KMS-11 (cell line): ENCODE measurements around the gene MCM8.
A peak's percentile ranks its signal among the peaks of the same experiment; 100 is the strongest.

Source experiments
- H2AFZ ChIP-seq: fragments of 200-600 bp; sonication (generic); 2 replicates; pipeline ENCODE4 v1.6.1; 2016; ENCODE audit warnings: antibody characterized with exemption, mixed run types, low read depth
- H3K27ac ChIP-seq: fragments of 200-600 bp; sonication (generic); 2 replicates; pipeline ENCODE4 v1.6.1; 2016; ENCODE audit warnings: mild to moderate bottlenecking, mixed run types
- H3K27me3 ChIP-seq: fragments of 200-600 bp; sonication (generic); 2 replicates; pipeline ENCODE4 v1.6.1; 2017; ENCODE audit warnings: mild to moderate bottlenecking, low read depth, mixed run types, moderate library complexity; ENCODE audit not compliant: insufficient read depth
- H3K36me3 ChIP-seq: fragments of 200-600 bp; sonication (generic); 2 replicates; pipeline ENCODE4 v1.6.1; 2017; ENCODE audit warnings: mild to moderate bottlenecking, mixed run types; ENCODE audit not compliant: insufficient read depth
- H3K4me1 ChIP-seq: fragments of 200-600 bp; sonication (generic); 2 replicates; pipeline ENCODE4 v1.6.1; 2016; ENCODE audit warnings: mild to moderate bottlenecking, low read depth, mixed run types; ENCODE audit not compliant: poor library complexity, severe bottlenecking
- H3K4me2 ChIP-seq: fragments of 200-600 bp; sonication (generic); 2 replicates; pipeline ENCODE4 v1.7.0; 2016; ENCODE audit warnings: mild to moderate bottlenecking, mixed run types
- H3K4me3 ChIP-seq: fragments of 200-600 bp; sonication (generic); IDR thresholded peaks from 2 replicates; pipeline ENCODE4 v1.6.1; 2017; ENCODE audit warnings: low read depth, low read length, mixed read lengths; ENCODE audit not compliant: insufficient read depth
- H3K79me2 ChIP-seq: fragments of 200-600 bp; sonication (generic); 2 replicates; pipeline ENCODE4 v1.6.1; 2016; ENCODE audit warnings: low read depth, mixed run types; ENCODE audit not compliant: insufficient read depth
- H3K9ac ChIP-seq: fragments of 200-600 bp; sonication (generic); 2 replicates; pipeline ENCODE4 v1.6.1; 2016; ENCODE audit warnings: mild to moderate bottlenecking, mixed run types
- H4K20me1 ChIP-seq: fragments of 200-600 bp; sonication (generic); 2 replicates; pipeline ENCODE4 v1.6.1; 2016; ENCODE audit warnings: mild to moderate bottlenecking, mixed run types; ENCODE audit not compliant: insufficient read depth
- CTCF ChIP-seq: fragments of 200-600 bp; sonication (generic); conservative IDR thresholded peaks from 2 replicates; pipeline ENCODE4 v1.6.1; 2017; ENCODE audit warnings: low read depth, mild to moderate bottlenecking, antibody characterized with exemption, low read length, moderate library complexity, mixed read lengths

Gene MCM8

GRCh38 chr20:5989539-5989938, 39.1 kb downstream of the MCM8 start:
- Histone ChIP-seq H3K4me3 (no peak overlapping the region), H2AFZ (no peak overlapping the region), H3K4me2 (no peak overlapping the region), H3K27ac (no peak overlapping the region), H3K4me1 (no peaks in the 10 kb centered on the region), H4K20me1 (no peaks in the 10 kb centered on the region), H3K36me3 (no peaks in the 10 kb centered on the region; the same call in 1 of the 2 replicates), H3K9ac (no peak overlapping the region), H3K27me3 (no peaks in the 10 kb centered on the region), H3K79me2 (no peaks in the 10 kb centered on the region)
- TF ChIP-seq CTCF = 0 out of 2 replicates have a peak, but pooled peaks have one; percentile 15

- TF ChIP-seq CTCF = no peak
- no peak overlapping the region for H3K9ac ChIP-seq
- peaks cover 8% of the 10 kb centered on the region for H3K4me1 ChIP-seq
- no peaks in the 10 kb centered on the region for H3K79me2 ChIP-seq
- H4K20me1 ChIP-seq = no peaks in the 10 kb centered on the region
- H3K4me2 ChIP-seq = no peak overlapping the region
- H3K27ac ChIP-seq = no peak overlapping the region
- no peak overlapping the region for H2AFZ ChIP-seq
- H3K36me3 ChIP-seq = no peaks in the 10 kb centered on the region; the same call in 1 of the 2 replicates
- H3K4me3 ChIP-seq = no peak overlapping the region
- no peaks in the 10 kb centered on the region for H3K27me3 ChIP-seq
These were observed 40.5 kb downstream of the MCM8 start for GRCh38 chr20:5990946-5991345.

GRCh38 chr20:5991623-5992441, 41.4 kb downstream of the MCM8 start:
- H3K79me2 ChIP-seq = no peaks in the 10 kb centered on the region
- no peak overlapping the region for H2AFZ ChIP-seq
- H3K36me3 ChIP-seq = no peaks in the 10 kb centered on the region; the same call in 1 of the 2 replicates
- H3K4me3 ChIP-seq = no peak overlapping the region
- TF ChIP-seq CTCF = no peak
- H3K4me1 ChIP-seq = peaks cover 16% of the 10 kb centered on the region
- H4K20me1 ChIP-seq = no peaks in the 10 kb centered on the region
- H3K9ac ChIP-seq = no peak overlapping the region
- H3K4me2 ChIP-seq = no peak overlapping the region
- no peaks in the 10 kb centered on the region for H3K27me3 ChIP-seq
- no peak overlapping the region for H3K27ac ChIP-seq

- Histone ChIP-seq H3K9ac (no peak overlapping the region), H3K4me1 (peaks cover 28% of the 10 kb centered on the region), H3K4me3 (no peak overlapping the region), H3K36me3 (no peaks in the 10 kb centered on the region; the same call in 1 of the 2 replicates), H4K20me1 (no peaks in the 10 kb centered on the region), H3K27ac (no peak overlapping the region), H3K79me2 (no peaks in the 10 kb centered on the region), H3K4me2 (peak overlapping the region; percentile 15; the same call in 1 of the 2 replicates), H3K27me3 (no peaks in the 10 kb centered on the region), H2AFZ (no peak overlapping the region)
- no peak for TF ChIP-seq CTCF
These were observed 46.3 kb downstream of the MCM8 start for GRCh38 chr20:5996765-5997164.
